MM.1S (cell line): ENCODE results near the gene CLIC4.

Experiments
- DNase-seq: peaks from one replicate; pipeline ENCODE4 v3.0.0-alpha.2; 2015
- H2AFZ ChIP-seq: fragments of 300-600 bp; sonication (generic); 2 replicates; pipeline ENCODE4 v1.6.0; 2016; ENCODE audit warnings: antibody characterized with exemption, low read length
- H3F3A ChIP-seq: fragments of 300-600 bp; sonication (generic); 2 replicates; pipeline ENCODE4 v1.6.1; 2016; ENCODE audit warnings: mild to moderate bottlenecking, antibody characterized with exemption, low read length, moderate library complexity, mixed read lengths; ENCODE audit not compliant: insufficient read depth
- H3K27ac ChIP-seq: fragments of 300-600 bp; sonication (generic); 2 replicates; pipeline ENCODE4 v1.5.1; 2016; ENCODE audit warnings: mild to moderate bottlenecking, low read length
- H3K27me3 ChIP-seq: fragments of 300-600 bp; sonication (generic); replicated peaks from 2 replicates; pipeline ENCODE4 v1.6.0; 2016; ENCODE audit warnings: low read length; ENCODE audit not compliant: insufficient read depth
- H3K36me3 ChIP-seq: fragments of 300-600 bp; sonication (generic); replicated peaks from 2 replicates; pipeline ENCODE4 v1.6.1; 2016; ENCODE audit warnings: mild to moderate bottlenecking, low read length, mixed read lengths; ENCODE audit not compliant: insufficient read depth
- H3K4me1 ChIP-seq: fragments of 300-600 bp; sonication (generic); 2 replicates; pipeline ENCODE4 v1.6.1; 2016; ENCODE audit warnings: low read length, mixed read lengths
- H3K4me2 ChIP-seq: fragments of 300-600 bp; sonication (generic); 2 replicates; pipeline ENCODE4 v1.6.0; 2016; ENCODE audit warnings: low read depth, low read length
- H3K4me3 ChIP-seq: fragments of 300-600 bp; sonication (generic); 2 replicates; pipeline ENCODE4 v1.5.1; 2016; ENCODE audit warnings: low read length, mixed read lengths
- H3K79me2 ChIP-seq: fragments of 300-600 bp; sonication (generic); 2 replicates; pipeline ENCODE4 v1.6.1; 2016; ENCODE audit warnings: mixed run types, low read length, mixed read lengths
- H3K9ac ChIP-seq: fragments of 300-600 bp; sonication (generic); 2 replicates; pipeline ENCODE4 v1.6.1; 2016; ENCODE audit warnings: low read length, mixed read lengths
- H3K9me2 ChIP-seq: fragments of 300-600 bp; sonication (generic); replicated peaks from 2 replicates; pipeline ENCODE4 v1.6.1; 2016; ENCODE audit warnings: mild to moderate bottlenecking, low read length, mixed read lengths; ENCODE audit not compliant: insufficient read depth
- H3K9me3 ChIP-seq: fragments of 300-600 bp; sonication (generic); replicated peaks from 2 replicates; pipeline ENCODE4 v1.6.1; 2016; ENCODE audit warnings: mild to moderate bottlenecking, low read length, mixed read lengths; ENCODE audit not compliant: insufficient read depth
- H4K20me1 ChIP-seq: fragments of 300-600 bp; sonication (generic); 2 replicates; pipeline ENCODE4 v1.6.1; 2016; ENCODE audit warnings: mild to moderate bottlenecking, low read length, moderate library complexity, mixed read lengths; ENCODE audit not compliant: insufficient read depth
- CTCF ChIP-seq: fragments of 300-600 bp; sonication (generic); IDR thresholded peaks from 2 replicates; pipeline ENCODE4 v1.5.1; 2016; ENCODE audit warnings: antibody characterized with exemption, low read length, mixed read lengths
- EZH2 ChIP-seq: fragments of 300-600 bp; sonication (generic); optimal IDR thresholded peaks from 2 replicates; pipeline ENCODE3; 2017; ENCODE audit warnings: low read depth, mild to moderate bottlenecking, antibody characterized with exemption, low read length, mixed read lengths
- EZH2phosphoT487 ChIP-seq: fragments of 300-600 bp; sonication (generic); IDR thresholded peaks from 2 replicates; pipeline ENCODE4 v1.6.1; 2018; ENCODE audit warnings: antibody characterized with exemption, low read length

CLIC4 gene

DNA sequence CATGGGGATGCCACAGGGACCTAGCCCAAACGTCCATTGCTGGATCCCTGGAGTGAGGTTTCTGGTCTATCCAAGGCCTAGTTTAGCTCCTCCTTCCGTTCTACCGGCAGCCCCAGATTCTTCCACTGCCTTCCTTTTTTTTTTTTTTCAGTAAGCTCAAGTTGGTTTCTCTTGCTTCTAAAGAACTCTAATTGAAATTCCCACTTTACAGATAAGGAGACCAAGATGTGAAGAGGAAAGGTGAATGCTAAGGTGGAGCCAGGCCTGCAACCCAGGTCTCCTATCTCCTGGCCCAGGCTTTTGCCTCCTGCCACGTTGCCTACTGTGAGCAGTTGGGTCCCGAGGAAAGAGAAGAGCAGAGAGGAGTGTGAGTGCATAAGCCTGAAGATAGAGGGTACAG is 31.5 kb upstream of the CLIC4 start:
- no peak for TF ChIP-seq EZH2
- TF ChIP-seq EZH2phosphoT487, result no peak
- TF ChIP-seq CTCF, result no peak
- H3K4me1 ChIP-seq, result no peaks in the 10 kb centered on the region

DNA sequence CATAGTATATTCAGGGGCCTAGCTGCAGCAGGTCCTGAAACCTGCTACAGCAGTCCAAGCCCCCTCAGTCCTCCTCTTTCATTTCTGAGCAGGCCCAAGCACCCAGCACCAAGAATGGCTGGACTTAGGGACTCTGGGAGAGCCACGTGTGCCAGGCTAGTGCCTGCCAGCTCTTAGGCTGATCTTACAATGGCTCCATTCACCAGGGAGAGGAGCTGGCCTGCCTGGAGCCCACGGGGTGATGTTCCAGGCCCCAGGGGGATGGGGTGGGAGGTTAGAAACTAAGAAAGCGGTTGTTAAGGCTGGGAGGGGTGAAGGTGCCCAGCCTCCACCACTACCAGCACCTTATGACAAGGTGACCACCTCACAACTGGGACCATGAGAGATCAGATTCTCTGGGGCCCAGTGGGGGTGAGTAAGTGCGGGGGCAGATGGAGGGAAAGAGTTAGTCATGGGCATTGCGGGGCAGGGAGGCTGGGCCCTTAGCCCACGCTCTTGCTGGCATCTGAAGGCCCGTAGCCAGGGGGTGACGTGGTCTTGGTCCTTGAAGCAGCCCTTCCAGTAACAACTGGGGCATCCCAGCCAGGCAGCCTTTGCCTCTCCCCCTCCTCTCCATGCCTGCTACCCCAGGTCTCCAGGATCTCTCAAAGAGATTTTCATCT is 30.3 kb upstream of the CLIC4 start:
- Histone ChIP-seq H3K79me2 (no peaks in the 10 kb centered on the region), H3K9me3 (no peaks in the 10 kb centered on the region), H3F3A (no peaks in the 10 kb centered on the region), H3K27me3 (no peaks in the 10 kb centered on the region), H3K4me2 (no peak overlapping the region), H3K9ac (no peak overlapping the region), H3K27ac (no peak overlapping the region), H3K36me3 (no peaks in the 10 kb centered on the region), H4K20me1 (no peaks in the 10 kb centered on the region), H2AFZ (no peak overlapping the region), H3K4me3 (no peak overlapping the region), H3K9me2 (no peaks in the 10 kb centered on the region), H3K4me1 (no peaks in the 10 kb centered on the region)
- TF ChIP-seq CTCF (no peak), EZH2phosphoT487 (no peak), EZH2 (no peak)
- no peak for DNase-seq

More for the DNA sequence above, 31.5 kb upstream of the CLIC4 start:
- no peak for DNase-seq
- Histone ChIP-seq H3K27ac (no peak overlapping the region), H3K9me2 (no peaks in the 10 kb centered on the region), H3K79me2 (no peaks in the 10 kb centered on the region), H4K20me1 (no peaks in the 10 kb centered on the region), H3K9me3 (no peaks in the 10 kb centered on the region), H3K4me3 (no peak overlapping the region), H3F3A (no peaks in the 10 kb centered on the region), H2AFZ (no peak overlapping the region), H3K27me3 (no peaks in the 10 kb centered on the region), H3K36me3 (no peaks in the 10 kb centered on the region), H3K4me2 (no peak overlapping the region), H3K9ac (no peak overlapping the region)

GRCh38 chr1:24715658-24716057 is 29.6 kb upstream of the CLIC4 start:
- Histone ChIP-seq H3F3A (no peaks in the 10 kb centered on the region), H3K4me2 (no peak overlapping the region), H3K36me3 (no peaks in the 10 kb centered on the region), H2AFZ (no peak overlapping the region), H4K20me1 (no peaks in the 10 kb centered on the region), H3K9me3 (no peaks in the 10 kb centered on the region), H3K79me2 (no peaks in the 10 kb centered on the region), H3K27ac (no peak overlapping the region), H3K27me3 (no peaks in the 10 kb centered on the region), H3K4me1 (no peaks in the 10 kb centered on the region), H3K4me3 (no peak overlapping the region), H3K9me2 (no peaks in the 10 kb centered on the region), H3K9ac (no peak overlapping the region)
- TF ChIP-seq EZH2phosphoT487 (no peak), EZH2 (no peak), CTCF (no peak)
- no peak for DNase-seq
